Retinal pigment epithelial cell (primary cell): Measurements from ENCODE around the gene DNAJC22.

Experiments used
- DNase-seq: peaks from one replicate; pipeline ENCODE4 v3.0.0-alpha.2; 2010; ENCODE audit warnings: low read depth
- H3K4me3 ChIP-seq: 2 replicates; pipeline ENCODE4 v1.5.1; 2011; ENCODE audit warnings: mild to moderate bottlenecking, low read length, control low read depth, moderate library complexity
- TF ChIP-seq, protein P1 (sequence below): conservative IDR thresholded peaks from 2 replicates; pipeline ENCODE4 v1.5.1; 2011; ENCODE audit warnings: low read depth, low read length, control low read depth, inconsistent platforms

The DNAJC22 gene

DNA sequence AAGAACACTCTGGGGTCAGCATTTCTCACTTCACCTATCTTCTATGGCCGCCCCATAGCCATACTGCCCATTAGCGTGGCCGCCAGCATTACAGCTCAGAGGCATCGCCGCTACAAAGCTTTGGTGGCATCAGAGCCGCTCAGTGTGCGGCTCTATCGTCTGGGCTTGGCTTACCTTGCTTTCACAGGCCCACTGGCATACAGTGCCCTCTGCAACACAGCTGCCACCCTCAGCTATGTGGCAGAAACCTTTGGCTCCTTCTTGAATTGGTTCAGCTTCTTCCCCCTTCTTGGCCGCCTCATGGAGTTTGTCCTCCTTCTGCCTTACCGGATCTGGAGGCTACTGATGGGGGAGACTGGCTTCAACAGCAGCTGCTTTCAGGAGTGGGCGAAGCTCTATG lies 2.6 kb downstream of the DNAJC22 start:
- no peak overlapping the region for H3K4me3 ChIP-seq
- no peak for DNase-seq
- TF ChIP-seq, protein P1, sequence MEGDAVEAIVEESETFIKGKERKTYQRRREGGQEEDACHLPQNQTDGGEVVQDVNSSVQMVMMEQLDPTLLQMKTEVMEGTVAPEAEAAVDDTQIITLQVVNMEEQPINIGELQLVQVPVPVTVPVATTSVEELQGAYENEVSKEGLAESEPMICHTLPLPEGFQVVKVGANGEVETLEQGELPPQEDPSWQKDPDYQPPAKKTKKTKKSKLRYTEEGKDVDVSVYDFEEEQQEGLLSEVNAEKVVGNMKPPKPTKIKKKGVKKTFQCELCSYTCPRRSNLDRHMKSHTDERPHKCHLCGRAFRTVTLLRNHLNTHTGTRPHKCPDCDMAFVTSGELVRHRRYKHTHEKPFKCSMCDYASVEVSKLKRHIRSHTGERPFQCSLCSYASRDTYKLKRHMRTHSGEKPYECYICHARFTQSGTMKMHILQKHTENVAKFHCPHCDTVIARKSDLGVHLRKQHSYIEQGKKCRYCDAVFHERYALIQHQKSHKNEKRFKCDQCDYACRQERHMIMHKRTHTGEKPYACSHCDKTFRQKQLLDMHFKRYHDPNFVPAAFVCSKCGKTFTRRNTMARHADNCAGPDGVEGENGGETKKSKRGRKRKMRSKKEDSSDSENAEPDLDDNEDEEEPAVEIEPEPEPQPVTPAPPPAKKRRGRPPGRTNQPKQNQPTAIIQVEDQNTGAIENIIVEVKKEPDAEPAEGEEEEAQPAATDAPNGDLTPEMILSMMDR = no peak

DNA sequence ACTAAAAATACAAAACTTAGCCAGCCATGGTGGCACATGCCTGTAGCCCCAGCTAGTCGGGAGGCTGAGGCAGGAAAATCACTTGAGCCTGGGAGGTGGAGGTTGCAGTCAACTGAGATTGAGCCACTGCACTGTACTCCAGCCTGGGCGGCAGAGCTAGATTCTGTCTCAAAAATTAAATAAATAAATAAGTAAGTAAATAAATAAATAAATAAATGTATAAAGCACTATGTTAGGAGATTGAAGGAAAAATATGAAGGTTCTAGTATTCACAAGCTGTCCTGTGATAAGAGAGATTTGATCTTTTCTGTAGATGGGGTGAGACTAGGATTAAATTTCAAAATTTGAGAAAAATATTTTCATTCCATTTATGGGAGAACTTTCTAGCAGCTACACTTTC lies 5.7 kb downstream of the DNAJC22 start:
- H3K4me3 ChIP-seq = no peak overlapping the region
- TF ChIP-seq, protein P1 = no peak
- no peak for DNase-seq

DNA sequence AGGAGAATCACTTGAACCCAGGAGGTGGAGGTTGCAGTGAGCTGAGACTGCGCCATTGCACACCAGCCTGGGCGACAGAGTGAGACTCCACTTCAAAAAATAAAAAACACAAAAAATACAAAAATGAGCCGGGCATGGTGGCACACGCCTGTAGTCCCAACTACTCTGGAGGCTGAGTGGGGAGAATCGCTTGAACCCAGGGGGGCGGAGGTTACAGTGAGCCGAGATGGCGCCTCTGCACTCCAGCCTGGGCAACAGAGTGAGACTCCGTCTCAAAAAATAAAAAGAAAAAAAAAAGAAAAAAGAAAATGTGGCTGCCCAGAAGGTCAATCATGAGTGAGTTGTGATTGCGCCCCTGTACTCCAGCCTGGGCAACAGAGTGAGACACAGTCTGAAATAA lies 9.2 kb downstream of the DNAJC22 start:
- TF ChIP-seq, protein P1 = no peak
- H3K4me3 ChIP-seq = no peak overlapping the region
- no peak for DNase-seq

DNA sequence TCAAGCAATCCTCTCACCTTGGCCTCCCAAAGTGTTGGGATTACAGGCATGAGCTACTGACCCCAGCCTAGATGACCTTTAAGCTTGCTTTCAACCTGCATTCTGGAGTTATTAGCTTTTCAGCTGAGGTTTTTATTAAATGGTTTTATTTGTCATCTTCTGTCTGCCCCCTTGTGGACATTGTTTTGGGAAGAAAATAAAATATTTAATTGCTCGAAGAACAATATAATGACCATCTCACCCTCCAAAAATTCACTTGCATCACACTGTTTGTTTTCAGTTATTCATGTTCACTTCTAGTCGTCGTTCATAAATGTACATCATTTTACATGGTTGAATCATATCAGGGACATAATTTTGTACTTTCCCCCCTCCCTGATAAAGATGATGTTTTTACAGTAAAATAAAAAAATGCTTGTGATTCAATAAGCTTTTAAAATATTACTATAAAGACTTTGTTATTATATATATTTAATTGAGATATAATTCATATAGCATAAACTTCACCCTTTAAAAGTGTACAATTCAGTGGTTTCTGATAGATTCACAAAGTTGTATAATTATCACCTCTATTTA lies 10.5 kb downstream of the DNAJC22 start:
- H3K4me3 ChIP-seq = no peak overlapping the region
- no peak for DNase-seq
- TF ChIP-seq, protein P1 = peak; percentile 52

DNA sequence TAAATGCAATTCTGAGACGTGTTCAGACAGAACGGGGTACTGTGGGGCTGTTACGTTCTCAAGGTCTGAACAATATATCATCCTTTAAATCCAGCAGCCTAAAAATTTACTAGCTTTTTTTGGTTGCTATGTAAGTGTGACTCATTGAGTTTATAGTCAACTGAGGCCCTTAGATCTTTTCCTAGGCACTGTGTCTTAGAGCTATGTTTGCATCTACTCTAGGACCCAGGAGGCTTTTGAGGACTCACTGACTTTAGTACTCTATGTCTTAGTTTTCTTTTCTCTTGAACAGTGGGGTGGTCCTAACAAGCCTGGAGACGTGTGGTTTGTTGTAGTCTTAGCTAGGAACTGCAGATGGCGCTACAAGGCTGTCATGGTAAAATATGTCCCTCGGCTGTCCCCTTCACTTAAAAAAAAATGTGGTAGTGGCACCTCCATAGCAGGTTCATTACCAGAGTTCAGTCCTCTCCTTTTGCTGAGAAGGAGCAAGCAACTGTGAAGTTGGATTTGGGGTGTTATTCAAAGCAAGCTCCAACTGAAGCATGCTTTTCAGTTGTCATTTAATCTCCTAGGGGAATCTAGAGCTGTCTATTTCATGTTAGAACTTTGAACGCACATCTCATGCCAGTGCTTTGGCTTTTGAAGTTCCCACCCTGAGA lies 11.9 kb downstream of the DNAJC22 start:
- TF ChIP-seq, protein P1 = peak; percentile 88
- no peak overlapping the region for H3K4me3 ChIP-seq
- DNase-seq = no peak

DNA sequence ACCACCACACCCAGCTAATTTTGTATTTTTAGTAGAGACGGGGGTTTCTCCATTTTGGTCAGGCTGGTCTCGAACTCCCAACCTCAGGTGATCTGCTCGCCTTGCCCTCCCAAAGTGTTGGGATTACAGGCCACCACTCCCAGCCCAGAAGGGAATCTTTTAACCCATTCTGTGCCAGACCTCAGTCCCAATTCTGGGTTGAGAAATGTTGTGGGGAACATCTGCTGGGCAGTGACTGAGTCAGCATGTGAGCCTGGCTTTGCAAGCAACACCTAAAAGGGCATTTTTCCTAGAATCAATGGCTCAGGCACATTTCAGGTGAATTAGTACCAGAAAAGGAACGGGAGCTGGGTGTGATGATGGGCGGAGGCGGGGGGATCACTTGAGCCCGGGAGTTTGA lies 13.0 kb downstream of the DNAJC22 start:
- TF ChIP-seq, protein P1 = no peak
- no peak overlapping the region for H3K4me3 ChIP-seq
- no peak for DNase-seq

DNA sequence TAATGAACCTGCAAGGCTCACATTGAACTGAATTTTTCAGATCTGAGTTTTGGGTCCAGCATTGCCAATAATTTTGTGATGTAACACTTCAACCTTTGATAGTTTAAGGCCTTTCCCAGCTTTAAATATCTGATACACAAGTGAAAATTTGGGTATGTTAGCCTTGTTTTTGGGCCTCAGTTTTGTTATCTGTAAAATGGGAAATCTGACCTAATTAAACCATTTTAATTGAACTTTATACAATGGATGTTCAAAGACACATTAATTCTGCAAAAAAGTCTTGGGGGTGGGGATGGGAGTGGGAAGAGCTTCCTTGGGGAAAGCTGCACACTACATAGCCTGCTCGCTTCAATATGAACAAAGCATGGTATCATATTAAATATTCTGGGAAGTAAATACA lies 15.4 kb downstream of the DNAJC22 start:
- TF ChIP-seq, protein P1 = no peak
- no peak for DNase-seq
- H3K4me3 ChIP-seq = no peak overlapping the region
